Measurements from ENCODE around the gene FBXW9. TPM values are rescaled to one million over a fixed set of nuclear protein-coding genes. Genes with fewer than 3 reads are reported as not detected.

Gene FBXW9
- total and polyA plus RNA-seq, 2 of the 13 experiments (the other 11 are each of a cell fraction or from before 2014, with no cell fraction given) = 5.7 to 6.1 TPM

GRCh38 chr19:12666265-12667048 lies 30.0 kb downstream of the FBXW9 start, which contains the start of the genes MAN2B1 and WDR83 (continued):
- TF ChIP-seq, protein P1, sequence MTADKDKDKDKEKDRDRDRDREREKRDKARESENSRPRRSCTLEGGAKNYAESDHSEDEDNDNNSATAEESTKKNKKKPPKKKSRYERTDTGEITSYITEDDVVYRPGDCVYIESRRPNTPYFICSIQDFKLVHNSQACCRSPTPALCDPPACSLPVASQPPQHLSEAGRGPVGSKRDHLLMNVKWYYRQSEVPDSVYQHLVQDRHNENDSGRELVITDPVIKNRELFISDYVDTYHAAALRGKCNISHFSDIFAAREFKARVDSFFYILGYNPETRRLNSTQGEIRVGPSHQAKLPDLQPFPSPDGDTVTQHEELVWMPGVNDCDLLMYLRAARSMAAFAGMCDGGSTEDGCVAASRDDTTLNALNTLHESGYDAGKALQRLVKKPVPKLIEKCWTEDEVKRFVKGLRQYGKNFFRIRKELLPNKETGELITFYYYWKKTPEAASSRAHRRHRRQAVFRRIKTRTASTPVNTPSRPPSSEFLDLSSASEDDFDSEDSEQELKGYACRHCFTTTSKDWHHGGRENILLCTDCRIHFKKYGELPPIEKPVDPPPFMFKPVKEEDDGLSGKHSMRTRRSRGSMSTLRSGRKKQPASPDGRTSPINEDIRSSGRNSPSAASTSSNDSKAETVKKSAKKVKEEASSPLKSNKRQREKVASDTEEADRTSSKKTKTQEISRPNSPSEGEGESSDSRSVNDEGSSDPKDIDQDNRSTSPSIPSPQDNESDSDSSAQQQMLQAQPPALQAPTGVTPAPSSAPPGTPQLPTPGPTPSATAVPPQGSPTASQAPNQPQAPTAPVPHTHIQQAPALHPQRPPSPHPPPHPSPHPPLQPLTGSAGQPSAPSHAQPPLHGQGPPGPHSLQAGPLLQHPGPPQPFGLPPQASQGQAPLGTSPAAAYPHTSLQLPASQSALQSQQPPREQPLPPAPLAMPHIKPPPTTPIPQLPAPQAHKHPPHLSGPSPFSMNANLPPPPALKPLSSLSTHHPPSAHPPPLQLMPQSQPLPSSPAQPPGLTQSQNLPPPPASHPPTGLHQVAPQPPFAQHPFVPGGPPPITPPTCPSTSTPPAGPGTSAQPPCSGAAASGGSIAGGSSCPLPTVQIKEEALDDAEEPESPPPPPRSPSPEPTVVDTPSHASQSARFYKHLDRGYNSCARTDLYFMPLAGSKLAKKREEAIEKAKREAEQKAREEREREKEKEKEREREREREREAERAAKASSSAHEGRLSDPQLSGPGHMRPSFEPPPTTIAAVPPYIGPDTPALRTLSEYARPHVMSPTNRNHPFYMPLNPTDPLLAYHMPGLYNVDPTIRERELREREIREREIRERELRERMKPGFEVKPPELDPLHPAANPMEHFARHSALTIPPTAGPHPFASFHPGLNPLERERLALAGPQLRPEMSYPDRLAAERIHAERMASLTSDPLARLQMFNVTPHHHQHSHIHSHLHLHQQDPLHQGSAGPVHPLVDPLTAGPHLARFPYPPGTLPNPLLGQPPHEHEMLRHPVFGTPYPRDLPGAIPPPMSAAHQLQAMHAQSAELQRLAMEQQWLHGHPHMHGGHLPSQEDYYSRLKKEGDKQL (CRISPR knock-in tag; IDR thresholded peaks at IDR 0.05; ENCODE audit: low read depth) = no peak
- peak; percentile 45; the same call in 1 of the 2 replicates for TF ChIP-seq ZFP1 (CRISPR knock-in tag; IDR thresholded peaks at IDR 0.05)
- TF ChIP-seq, protein P2, sequence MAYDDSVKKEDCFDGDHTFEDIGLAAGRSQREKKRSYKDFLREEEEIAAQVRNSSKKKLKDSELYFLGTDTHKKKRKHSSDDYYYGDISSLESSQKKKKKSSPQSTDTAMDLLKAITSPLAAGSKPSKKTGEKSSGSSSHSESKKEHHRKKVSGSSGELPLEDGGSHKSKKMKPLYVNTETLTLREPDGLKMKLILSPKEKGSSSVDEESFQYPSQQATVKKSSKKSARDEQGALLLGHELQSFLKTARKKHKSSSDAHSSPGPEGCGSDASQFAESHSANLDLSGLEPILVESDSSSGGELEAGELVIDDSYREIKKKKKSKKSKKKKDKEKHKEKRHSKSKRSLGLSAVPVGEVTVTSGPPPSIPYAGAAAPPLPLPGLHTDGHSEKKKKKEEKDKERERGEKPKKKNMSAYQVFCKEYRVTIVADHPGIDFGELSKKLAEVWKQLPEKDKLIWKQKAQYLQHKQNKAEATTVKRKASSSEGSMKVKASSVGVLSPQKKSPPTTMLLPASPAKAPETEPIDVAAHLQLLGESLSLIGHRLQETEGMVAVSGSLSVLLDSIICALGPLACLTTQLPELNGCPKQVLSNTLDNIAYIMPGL (CRISPR knock-in tag; IDR thresholded peaks at IDR 0.05; ENCODE audit: borderline replicate concordance in 1 of 2, low read depth in 1 of 2) = peak; percentile 32 to 33; a peak in 1 of 4 replicates
- TF ChIP-seq, protein P3, sequence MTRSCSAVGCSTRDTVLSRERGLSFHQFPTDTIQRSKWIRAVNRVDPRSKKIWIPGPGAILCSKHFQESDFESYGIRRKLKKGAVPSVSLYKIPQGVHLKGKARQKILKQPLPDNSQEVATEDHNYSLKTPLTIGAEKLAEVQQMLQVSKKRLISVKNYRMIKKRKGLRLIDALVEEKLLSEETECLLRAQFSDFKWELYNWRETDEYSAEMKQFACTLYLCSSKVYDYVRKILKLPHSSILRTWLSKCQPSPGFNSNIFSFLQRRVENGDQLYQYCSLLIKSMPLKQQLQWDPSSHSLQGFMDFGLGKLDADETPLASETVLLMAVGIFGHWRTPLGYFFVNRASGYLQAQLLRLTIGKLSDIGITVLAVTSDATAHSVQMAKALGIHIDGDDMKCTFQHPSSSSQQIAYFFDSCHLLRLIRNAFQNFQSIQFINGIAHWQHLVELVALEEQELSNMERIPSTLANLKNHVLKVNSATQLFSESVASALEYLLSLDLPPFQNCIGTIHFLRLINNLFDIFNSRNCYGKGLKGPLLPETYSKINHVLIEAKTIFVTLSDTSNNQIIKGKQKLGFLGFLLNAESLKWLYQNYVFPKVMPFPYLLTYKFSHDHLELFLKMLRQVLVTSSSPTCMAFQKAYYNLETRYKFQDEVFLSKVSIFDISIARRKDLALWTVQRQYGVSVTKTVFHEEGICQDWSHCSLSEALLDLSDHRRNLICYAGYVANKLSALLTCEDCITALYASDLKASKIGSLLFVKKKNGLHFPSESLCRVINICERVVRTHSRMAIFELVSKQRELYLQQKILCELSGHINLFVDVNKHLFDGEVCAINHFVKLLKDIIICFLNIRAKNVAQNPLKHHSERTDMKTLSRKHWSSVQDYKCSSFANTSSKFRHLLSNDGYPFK (CRISPR knock-in tag; IDR thresholded peaks at IDR 0.05; ENCODE audit: borderline replicate concordance) = peak; percentile 53; the same call in 1 of the 2 replicates
- 0 out of 2 replicates have a peak, but pooled peaks have one; percentile 30 for TF ChIP-seq ZNF317 (CRISPR knock-in tag; IDR thresholded peaks at IDR 0.05)
- TF ChIP-seq, protein P4, sequence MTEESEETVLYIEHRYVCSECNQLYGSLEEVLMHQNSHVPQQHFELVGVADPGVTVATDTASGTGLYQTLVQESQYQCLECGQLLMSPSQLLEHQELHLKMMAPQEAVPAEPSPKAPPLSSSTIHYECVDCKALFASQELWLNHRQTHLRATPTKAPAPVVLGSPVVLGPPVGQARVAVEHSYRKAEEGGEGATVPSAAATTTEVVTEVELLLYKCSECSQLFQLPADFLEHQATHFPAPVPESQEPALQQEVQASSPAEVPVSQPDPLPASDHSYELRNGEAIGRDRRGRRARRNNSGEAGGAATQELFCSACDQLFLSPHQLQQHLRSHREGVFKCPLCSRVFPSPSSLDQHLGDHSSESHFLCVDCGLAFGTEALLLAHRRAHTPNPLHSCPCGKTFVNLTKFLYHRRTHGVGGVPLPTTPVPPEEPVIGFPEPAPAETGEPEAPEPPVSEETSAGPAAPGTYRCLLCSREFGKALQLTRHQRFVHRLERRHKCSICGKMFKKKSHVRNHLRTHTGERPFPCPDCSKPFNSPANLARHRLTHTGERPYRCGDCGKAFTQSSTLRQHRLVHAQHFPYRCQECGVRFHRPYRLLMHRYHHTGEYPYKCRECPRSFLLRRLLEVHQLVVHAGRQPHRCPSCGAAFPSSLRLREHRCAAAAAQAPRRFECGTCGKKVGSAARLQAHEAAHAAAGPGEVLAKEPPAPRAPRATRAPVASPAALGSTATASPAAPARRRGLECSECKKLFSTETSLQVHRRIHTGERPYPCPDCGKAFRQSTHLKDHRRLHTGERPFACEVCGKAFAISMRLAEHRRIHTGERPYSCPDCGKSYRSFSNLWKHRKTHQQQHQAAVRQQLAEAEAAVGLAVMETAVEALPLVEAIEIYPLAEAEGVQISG (CRISPR knock-in tag; IDR thresholded peaks at IDR 0.05) = 0 out of 2 replicates have a peak, but pooled peaks have one; percentile 14
- peak; percentile 1; the same call in 1 of the 2 replicates for TF ChIP-seq CTCF (CRISPR knock-in tag; IDR thresholded peaks at IDR 0.05)
- TF ChIP-seq PITX1 (CRISPR knock-in tag; IDR thresholded peaks at IDR 0.05) = no peak
- TF ChIP-seq TEF (CRISPR knock-in tag; IDR thresholded peaks at IDR 0.05) = no peak
- no peak for TF ChIP-seq ZSCAN21 (CRISPR knock-in tag; IDR thresholded peaks at IDR 0.05; ENCODE audit: borderline replicate concordance)
